ENCODE data around the gene ZFYVE28.
A peak's percentile ranks its signal among the peaks of the same experiment; 100 is the strongest.
"Not testable (repeated sequence)": the region's sequence is repeated elsewhere in the genome, so short reads cannot be mapped to it uniquely, and the experiment has no call there.

ZFYVE28 gene

DNA sequence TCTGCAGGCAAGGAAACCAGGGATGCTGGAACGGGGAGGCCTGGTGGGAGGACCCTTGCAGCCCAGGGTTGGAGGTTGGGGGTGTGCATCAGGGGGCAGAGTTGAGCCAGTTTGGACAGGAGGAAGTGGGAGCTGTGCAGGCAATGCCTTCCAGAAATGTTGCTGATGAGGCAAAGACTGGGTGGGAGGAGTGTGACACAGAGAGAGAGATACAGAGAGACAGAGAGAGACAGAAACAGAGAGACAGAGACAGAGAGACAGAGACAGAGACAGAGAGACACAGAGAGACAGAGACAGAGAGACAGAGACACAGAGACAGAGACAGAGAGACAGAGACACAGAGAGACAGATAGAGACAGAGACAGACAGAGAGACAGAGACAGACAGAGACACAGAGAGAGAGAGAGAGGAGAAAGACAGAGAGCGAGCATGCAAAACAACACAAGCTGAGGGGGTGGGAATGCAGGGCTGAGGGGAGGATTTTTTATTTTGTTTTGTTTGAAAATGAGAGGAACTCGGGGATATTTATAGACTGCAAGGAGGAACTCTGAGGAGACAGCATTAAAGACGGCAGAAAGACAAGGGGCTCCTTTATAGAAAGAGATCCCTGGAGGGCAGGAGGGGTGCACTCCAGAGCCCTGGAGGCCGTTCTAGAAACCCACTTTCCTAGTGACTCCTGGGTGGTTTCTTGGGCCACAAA lies 174.6 kb downstream of the ZFYVE28 start:
- no peaks in the 10 kb centered on the region; the same call in 1 of the 2 replicates for H3K36me3 ChIP-seq (ENCODE audit: control insufficient read depth, insufficient read depth, low read length)
- H3K4me3 ChIP-seq (ENCODE audit: low read length), result no peak overlapping the region
- no peak overlapping the region for H3K27ac ChIP-seq (ENCODE audit: low read length)
- no peak for DNase-seq (ENCODE audit: low read depth, low spot score)
- no peaks in the 10 kb centered on the region for H3K9me3 ChIP-seq (ENCODE audit: control insufficient read depth, insufficient read depth, low read length)
- 100% methylated on average over 1 of the region's 5 CpGs for whole genome bisulfite sequencing (ENCODE audit: insufficient coverage, insufficient read length)
- H3K27me3 ChIP-seq (ENCODE audit: control insufficient read depth, insufficient read depth, low read length), result no peaks in the 10 kb centered on the region
- no peaks in the 10 kb centered on the region for H3K4me1 ChIP-seq (ENCODE audit: control insufficient read depth, insufficient read depth, low read length)

DNA sequence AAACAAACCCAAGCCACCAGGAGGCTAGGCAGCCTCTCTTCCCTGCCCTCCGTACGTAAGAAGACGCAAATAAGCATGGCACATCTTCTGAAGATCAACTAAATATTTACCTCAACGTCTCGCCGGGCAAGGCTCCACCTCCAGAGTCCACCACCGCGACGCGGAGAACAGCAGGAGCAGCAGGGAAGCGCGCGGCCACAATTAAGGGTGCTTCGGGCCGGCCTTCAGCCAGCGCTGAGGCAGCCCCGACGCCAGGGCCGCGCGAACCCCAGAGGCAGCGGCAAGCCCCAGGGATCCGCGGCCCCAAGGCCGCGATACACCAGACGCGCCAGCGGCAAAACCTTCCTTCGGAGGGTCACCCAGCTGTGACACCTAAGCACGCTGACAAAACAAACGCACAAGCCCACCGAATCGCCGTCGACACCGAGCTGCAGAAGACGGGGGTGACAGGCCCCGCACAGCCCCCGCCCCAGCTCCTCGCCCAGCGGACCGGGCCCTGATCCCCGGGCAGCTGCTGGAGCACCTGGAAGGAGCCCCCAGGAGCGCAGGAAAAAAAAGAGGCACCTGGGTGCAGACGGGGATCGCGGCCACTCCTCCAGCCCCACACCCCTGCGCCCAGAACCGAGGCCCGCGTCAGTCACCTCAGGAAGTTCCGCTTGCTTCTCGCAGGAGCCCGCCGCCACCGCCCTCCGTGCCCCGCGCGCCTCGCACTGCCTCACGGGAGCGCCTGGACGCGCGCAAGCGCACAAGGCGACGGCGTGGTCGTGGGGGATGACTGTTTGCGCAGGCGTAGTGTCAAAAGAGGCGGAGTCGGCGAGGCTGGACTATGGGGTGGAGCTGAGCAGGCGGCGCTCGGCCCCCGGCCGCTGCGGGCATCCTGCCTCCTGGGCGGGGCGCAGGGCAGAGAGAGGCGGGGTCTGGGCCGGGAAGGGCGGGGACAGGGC lies 176.8 kb downstream of the ZFYVE28 start, which contains the start of the genes HAUS3 and POLN:
TSS of gene HAUS3 (minus strand) at position 712 of the 944 bp plus-strand sequence. CDS start 1,175 bp downstream, outside the sequence.
TSS of gene POLN (minus strand) at position 712 of the 944 bp plus-strand sequence. CDS start 12,890 bp downstream, outside the sequence.
- H3K27ac ChIP-seq (ENCODE audit: low read length), result no peak within 1 kb of the TSS
- no peaks in the 10 kb centered on the region for H3K9me3 ChIP-seq (ENCODE audit: control insufficient read depth, insufficient read depth, low read length)
- no peaks in the 10 kb centered on the region; the same call in 1 of the 2 replicates for H3K36me3 ChIP-seq (ENCODE audit: control insufficient read depth, insufficient read depth, low read length)
- peak; percentile 89 for DNase-seq (ENCODE audit: low read depth, low spot score)
- H3K4me3 ChIP-seq (ENCODE audit: low read length), result peak within 1 kb of the TSS; percentile 88
- H3K27me3 ChIP-seq (ENCODE audit: control insufficient read depth, insufficient read depth, low read length), result no peaks in the 10 kb centered on the region
- H3K4me1 ChIP-seq (ENCODE audit: control insufficient read depth, insufficient read depth, low read length), result no peaks in the 10 kb centered on the region
- WGBS (ENCODE audit: insufficient coverage, insufficient read length), result no CpG with 5 or more reads among the region's 88 CpGs

DNA sequence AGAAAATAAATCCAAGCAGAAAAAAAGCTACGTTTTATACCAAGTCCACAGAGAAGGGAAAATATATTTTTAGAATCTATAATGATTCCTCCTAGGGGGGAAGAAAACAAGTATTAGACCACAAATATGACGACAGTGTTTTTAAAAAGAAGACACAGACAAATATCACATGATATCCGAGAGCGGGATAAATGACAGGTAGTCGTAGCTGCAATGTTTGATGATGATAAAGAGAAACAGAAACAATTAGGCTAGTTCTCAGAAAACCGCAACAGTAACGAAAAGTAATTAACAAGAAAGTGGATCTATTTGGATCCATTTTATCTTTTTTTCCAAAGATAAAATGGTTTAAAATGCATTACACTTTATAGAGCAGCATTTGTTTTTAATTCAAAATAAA lies 177.4 kb downstream of the ZFYVE28 start:
- Histone ChIP-seq H3K36me3 (ENCODE audit: control insufficient read depth, insufficient read depth, low read length) (no peaks in the 10 kb centered on the region), H3K9me3 (ENCODE audit: control insufficient read depth, insufficient read depth, low read length) (no peaks in the 10 kb centered on the region), H3K4me1 (ENCODE audit: control insufficient read depth, insufficient read depth, low read length) (no peaks in the 10 kb centered on the region), H3K27me3 (ENCODE audit: control insufficient read depth, insufficient read depth, low read length) (no peaks in the 10 kb centered on the region), H3K4me3 (ENCODE audit: low read length) (peak overlapping the region; percentile 88; the same call in 1 of the 2 replicates), H3K27ac (ENCODE audit: low read length) (no peak overlapping the region)
- no peak for DNase-seq (ENCODE audit: low read depth, low spot score)
- WGBS (ENCODE audit: insufficient coverage, insufficient read length), result no CpG with 5 or more reads among the region's 7 CpGs

DNA sequence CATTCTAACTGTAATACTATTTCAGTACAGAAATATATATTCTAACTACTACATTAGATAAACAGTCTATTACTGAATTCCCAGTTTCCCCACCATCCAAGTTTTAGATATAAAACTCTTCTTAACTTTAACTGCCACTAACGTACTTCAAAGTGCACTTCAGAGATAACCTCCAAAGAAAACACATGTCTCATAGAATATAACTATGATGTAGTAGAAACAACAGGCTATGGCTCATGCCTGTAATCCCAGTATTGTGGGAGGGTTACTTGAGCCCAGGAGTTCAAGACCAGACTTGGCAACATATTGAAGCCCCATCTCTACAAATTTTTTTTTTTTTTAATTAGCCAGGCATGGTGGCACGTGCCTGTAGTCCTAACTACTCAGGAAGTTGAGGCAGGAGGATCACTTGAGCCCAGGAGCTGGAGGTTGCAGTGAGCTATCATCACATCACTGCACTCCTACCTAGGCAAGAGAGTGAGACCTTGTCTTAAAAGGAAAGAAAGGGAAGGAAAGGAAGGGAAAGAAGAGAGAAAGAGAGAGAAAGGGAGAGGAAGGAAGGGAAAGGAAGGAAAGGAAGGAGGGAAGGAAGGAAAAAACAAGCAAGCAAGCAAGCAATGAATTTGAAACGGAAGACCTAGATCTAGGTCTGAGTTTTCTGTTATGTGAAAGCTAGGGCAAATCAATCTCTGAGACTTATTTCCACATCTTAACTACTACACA lies 181.3 kb downstream of the ZFYVE28 start:
- no peaks in the 10 kb centered on the region for H3K27me3 ChIP-seq (ENCODE audit: control insufficient read depth, insufficient read depth, low read length)
- no CpG with 5 or more reads among the region's 3 CpGs for WGBS (ENCODE audit: insufficient coverage, insufficient read length)
- H3K4me1 ChIP-seq (ENCODE audit: control insufficient read depth, insufficient read depth, low read length), result no peaks in the 10 kb centered on the region
- H3K4me3 ChIP-seq (ENCODE audit: low read length), result no peak overlapping the region
- no peaks in the 10 kb centered on the region; the same call in 1 of the 2 replicates for H3K36me3 ChIP-seq (ENCODE audit: control insufficient read depth, insufficient read depth, low read length)
- no peak for DNase-seq (ENCODE audit: low read depth, low spot score)
- H3K9me3 ChIP-seq (ENCODE audit: control insufficient read depth, insufficient read depth, low read length), result no peaks in the 10 kb centered on the region
- no peak overlapping the region for H3K27ac ChIP-seq (ENCODE audit: low read length)

DNA sequence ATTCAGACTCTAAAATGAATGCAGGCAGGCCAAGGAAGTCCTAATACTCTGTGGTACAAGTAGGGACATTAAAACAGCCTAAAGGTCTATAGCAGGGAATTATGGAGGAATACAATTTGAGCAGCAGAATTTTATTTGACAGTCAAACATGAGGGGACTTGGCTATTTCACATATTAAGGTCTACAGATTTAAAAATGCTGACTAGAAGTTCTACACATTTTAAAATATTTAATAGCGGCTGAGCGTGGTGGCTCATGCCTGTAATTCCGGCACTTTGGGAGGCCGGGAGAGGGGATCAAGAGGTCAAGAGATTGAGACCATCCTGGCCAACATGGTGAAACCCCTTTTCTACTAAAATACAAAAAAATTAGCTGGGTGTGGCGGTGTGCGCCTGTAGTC lies 187.4 kb downstream of the ZFYVE28 start:
- Histone ChIP-seq H3K4me1 (ENCODE audit: control insufficient read depth, insufficient read depth, low read length) (no peaks in the 10 kb centered on the region), H3K9me3 (ENCODE audit: control insufficient read depth, insufficient read depth, low read length) (no peaks in the 10 kb centered on the region), H3K4me3 (ENCODE audit: low read length) (no peak overlapping the region), H3K27ac (ENCODE audit: low read length) (no peak overlapping the region), H3K27me3 (ENCODE audit: control insufficient read depth, insufficient read depth, low read length) (no peaks in the 10 kb centered on the region), H3K36me3 (ENCODE audit: control insufficient read depth, insufficient read depth, low read length) (no peaks in the 10 kb centered on the region; the same call in 1 of the 2 replicates)
- WGBS (ENCODE audit: insufficient coverage, insufficient read length), result no CpG with 5 or more reads among the region's 6 CpGs
- DNase-seq (ENCODE audit: low read depth, low spot score), result no peak

DNA sequence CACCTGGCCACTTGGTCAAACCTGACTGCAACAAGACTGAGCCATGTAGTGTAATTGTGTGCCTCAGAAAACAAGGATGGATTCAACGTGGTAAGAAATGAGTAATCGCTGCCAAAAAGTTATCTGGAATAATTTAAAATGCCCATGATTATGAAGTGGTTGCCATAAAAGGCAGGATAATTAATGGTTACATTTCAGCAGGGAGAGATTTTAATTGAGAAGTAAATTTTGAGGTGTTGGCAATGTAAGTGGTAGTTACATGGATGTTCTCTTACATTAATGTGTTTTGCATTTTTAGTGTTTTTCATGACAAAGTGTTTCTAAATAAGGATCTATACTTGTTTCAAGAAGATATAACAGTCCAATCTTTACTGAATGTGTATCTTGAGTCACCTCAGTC lies 192.2 kb downstream of the ZFYVE28 start:
- Histone ChIP-seq H3K4me1 (ENCODE audit: control insufficient read depth, insufficient read depth, low read length) (peaks cover 12% of the 10 kb centered on the region; the same call in 1 of the 2 replicates), H3K27me3 (ENCODE audit: control insufficient read depth, insufficient read depth, low read length) (no peaks in the 10 kb centered on the region), H3K9me3 (ENCODE audit: control insufficient read depth, insufficient read depth, low read length) (no peaks in the 10 kb centered on the region), H3K36me3 (ENCODE audit: control insufficient read depth, insufficient read depth, low read length) (no peaks in the 10 kb centered on the region), H3K4me3 (ENCODE audit: low read length) (no peak overlapping the region), H3K27ac (ENCODE audit: low read length) (no peak overlapping the region)
- DNase-seq (ENCODE audit: low read depth, low spot score), result no peak
- WGBS (ENCODE audit: insufficient coverage, insufficient read length), result no CpG with 5 or more reads among the region's 2 CpGs

DNA sequence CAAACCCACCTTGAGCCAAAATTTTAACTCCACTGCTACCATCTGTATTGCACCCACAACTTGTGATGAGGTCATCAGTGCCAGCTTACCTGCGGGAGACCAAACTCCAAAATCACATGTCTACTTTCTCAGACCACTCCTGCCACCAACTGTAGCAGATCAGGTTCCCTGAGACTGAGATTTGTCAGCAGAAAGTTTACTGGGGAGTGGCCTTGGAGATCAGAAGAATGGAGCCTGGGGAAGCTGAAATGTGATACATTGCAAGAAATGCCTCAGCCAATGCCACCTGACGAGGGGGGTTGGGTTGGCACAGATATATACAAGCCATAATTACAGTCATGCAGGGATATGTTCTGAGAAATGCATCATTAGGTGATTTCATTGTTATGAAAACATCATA lies 195.6 kb downstream of the ZFYVE28 start:
- WGBS (ENCODE audit: insufficient coverage, insufficient read length), result no CpG with 5 or more reads among the region's 2 CpGs
- H3K4me1 ChIP-seq (ENCODE audit: control insufficient read depth, insufficient read depth, low read length), result peaks cover 16% of the 10 kb centered on the region; the same call in 1 of the 2 replicates
- DNase-seq (ENCODE audit: low read depth, low spot score), result peak; percentile 45
- H3K27me3 ChIP-seq (ENCODE audit: control insufficient read depth, insufficient read depth, low read length), result no peaks in the 10 kb centered on the region
- H3K9me3 ChIP-seq (ENCODE audit: control insufficient read depth, insufficient read depth, low read length), result no peaks in the 10 kb centered on the region
- no peaks in the 10 kb centered on the region for H3K36me3 ChIP-seq (ENCODE audit: control insufficient read depth, insufficient read depth, low read length)
- no peak overlapping the region for H3K4me3 ChIP-seq (ENCODE audit: low read length)
- H3K27ac ChIP-seq (ENCODE audit: low read length), result no peak overlapping the region

DNA sequence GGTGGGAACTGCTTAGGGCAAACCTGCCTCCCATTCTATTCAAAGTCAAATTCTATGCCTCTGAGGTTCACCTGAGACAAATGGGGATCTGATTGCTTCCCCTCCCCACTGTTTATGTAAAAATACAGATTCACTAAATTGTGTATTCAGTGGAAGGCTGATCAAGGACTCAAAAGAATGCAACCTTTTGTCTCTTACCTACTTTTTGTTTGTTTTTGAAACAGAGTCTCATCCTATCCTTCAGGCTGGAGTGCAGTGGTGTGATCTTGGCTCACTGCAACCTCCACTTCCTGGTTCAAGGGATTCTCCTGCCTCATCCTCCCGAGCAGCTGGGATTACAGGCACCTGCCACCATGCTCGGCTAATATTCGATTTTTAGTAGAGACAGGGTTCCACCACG lies 197.1 kb downstream of the ZFYVE28 start:
- no CpG with 5 or more reads among the region's 4 CpGs for WGBS (ENCODE audit: insufficient coverage, insufficient read length)
- H3K9me3 ChIP-seq (ENCODE audit: control insufficient read depth, insufficient read depth, low read length); H3K27me3 ChIP-seq (ENCODE audit: control insufficient read depth, insufficient read depth, low read length); H3K4me3 ChIP-seq (ENCODE audit: low read length); H3K27ac ChIP-seq (ENCODE audit: low read length); H3K36me3 ChIP-seq (ENCODE audit: control insufficient read depth, insufficient read depth, low read length): not testable (repeated sequence)
- DNase-seq (ENCODE audit: low read depth, low spot score), result peak; percentile 35
- H3K4me1 ChIP-seq (ENCODE audit: control insufficient read depth, insufficient read depth, low read length), result peaks cover 16% of the 10 kb centered on the region; the same call in 1 of the 2 replicates

DNA sequence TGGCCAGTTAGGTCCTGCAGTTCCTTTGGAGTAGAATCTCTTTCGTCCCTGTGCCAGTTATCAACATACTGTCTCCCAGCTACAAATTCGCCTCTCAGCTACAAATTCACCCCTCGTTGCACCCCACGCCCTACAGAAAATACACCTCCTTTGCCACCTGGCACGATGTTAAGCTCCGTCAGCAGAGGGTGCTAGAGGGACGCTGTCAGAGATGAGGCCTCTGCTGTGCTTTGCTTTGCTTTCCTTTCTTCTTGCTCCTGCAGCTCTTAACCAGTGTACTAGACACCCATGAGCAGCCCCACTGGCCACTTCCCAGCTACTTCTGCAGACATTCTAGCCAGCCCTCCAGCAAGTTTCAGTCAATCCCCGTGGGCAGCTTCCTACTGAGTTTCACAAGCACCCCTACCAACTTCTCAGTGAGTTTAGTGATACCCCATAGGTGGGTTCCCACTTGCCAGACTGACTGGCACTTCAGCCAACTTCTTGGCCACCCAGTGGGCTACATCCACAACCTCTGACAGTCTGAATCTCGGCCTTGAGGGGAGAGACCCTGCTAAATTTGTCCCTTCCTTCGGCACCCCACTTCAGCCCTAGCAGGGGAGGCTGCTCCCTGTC lies 198.3 kb downstream of the ZFYVE28 start:
- Histone ChIP-seq H3K4me1 (ENCODE audit: control insufficient read depth, insufficient read depth, low read length) (peaks cover 19% of the 10 kb centered on the region; the same call in 1 of the 2 replicates), H3K4me3 (ENCODE audit: low read length) (no peak overlapping the region), H3K9me3 (ENCODE audit: control insufficient read depth, insufficient read depth, low read length) (no peaks in the 10 kb centered on the region), H3K27me3 (ENCODE audit: control insufficient read depth, insufficient read depth, low read length) (no peaks in the 10 kb centered on the region), H3K27ac (ENCODE audit: low read length) (no peak overlapping the region), H3K36me3 (ENCODE audit: control insufficient read depth, insufficient read depth, low read length) (no peaks in the 10 kb centered on the region)
- WGBS (ENCODE audit: insufficient coverage, insufficient read length), result no CpG with 5 or more reads among the region's 10 CpGs
- peak; percentile 71 for DNase-seq (ENCODE audit: low read depth, low spot score)

All from iPS DF 6.9 (cell line).